Measurements from ENCODE around the gene WDR72.
"Not testable (repeated sequence)": the region's sequence is repeated elsewhere in the genome, so short reads cannot be mapped to it uniquely, and the experiment has no call there.

DNA sequence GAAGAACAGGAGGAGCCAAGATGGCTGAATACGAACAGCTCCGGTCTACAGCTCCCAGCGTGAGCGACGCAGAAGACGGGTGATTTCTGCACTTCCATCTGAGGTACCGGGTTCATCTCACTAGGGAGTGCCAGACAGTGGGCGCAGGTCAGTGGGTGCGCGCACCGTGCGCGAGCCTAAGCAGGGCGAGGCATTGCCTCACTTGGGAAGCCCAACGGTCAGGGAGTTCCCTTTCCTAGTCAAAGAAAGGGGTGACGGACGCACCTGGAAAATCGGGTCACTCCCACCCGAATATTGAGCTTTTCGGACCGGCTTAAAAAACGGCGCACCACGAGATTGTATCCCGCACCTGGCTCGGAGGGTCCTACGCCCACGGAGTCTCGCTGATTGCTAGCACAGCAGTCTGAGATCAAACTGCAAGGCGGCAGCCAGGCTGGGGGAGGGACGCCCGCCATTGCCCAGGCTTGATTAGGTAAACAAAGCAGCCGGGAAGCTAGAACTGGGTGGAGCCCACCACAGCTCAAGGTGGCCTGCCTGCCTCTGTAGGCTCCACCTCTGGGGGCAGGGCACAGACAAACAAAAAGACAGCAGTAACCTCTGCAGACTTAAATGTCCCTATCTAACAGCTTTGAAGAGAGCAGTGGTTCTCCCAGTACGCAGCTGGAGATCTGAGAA lies 218.7 kb downstream of the WDR72 start:
- TF ChIP-seq POLR2A (IDR thresholded peaks at IDR 0.05; ENCODE audit: low read length); GATA1 (IDR thresholded peaks at IDR 0.05; ENCODE audit: low read depth, low read length): not testable (repeated sequence)

All from erythroblast (primary cell).